ENCODE measurements around the gene DNM3.
A peak's percentile ranks its signal among the peaks of the same experiment; 100 is the strongest.

DNM3 gene

GRCh38 chr1:172354291-172355274 is 513.3 kb downstream of the DNM3 start (continued):
- TF ChIP-seq PRDM10 (tag by site-specific recombination; IDR thresholded peaks at IDR 0.05) (no peak), ZBTB11 (tag by site-specific recombination; conservative IDR thresholded peaks at IDR 0.05; ENCODE audit: low read depth) (no peak), ZBTB21 (tag by site-specific recombination; IDR thresholded peaks at IDR 0.05) (no peak), ZNF148 (tag by site-specific recombination; IDR thresholded peaks at IDR 0.05; ENCODE audit: borderline replicate concordance) (no peak), ZNF341 (tag by site-specific recombination; IDR thresholded peaks at IDR 0.05; ENCODE audit: low read depth) (no peak), SCRT1 (tag by site-specific recombination; IDR thresholded peaks at IDR 0.05; ENCODE audit: borderline replicate concordance) (no peak), ZNF843 (tag by site-specific recombination; IDR thresholded peaks at IDR 0.05) (no peak), ZNF837 (tag by site-specific recombination; IDR thresholded peaks at IDR 0.05) (no peak), ZNF404 (tag by site-specific recombination; IDR thresholded peaks at IDR 0.05) (no peak), KLF8 (tag by site-specific recombination; IDR thresholded peaks at IDR 0.05) (no peak), ZBTB8A (tag by site-specific recombination; IDR thresholded peaks at IDR 0.05) (no peak)

- Histone ChIP-seq H3K27ac (ENCODE audit: extremely low read depth, low read depth, low read length) (no peak overlapping the region), H3K36me3 (ENCODE audit: control insufficient read depth in 2 of 2, insufficient read depth in 1 of 2, low read length in 2 of 2) (no peaks in the 10 kb centered on the region), H3K9me3 (ENCODE audit: control insufficient read depth, insufficient read depth, low read depth, low read length) (no peaks in the 10 kb centered on the region), H3K4me3 (ENCODE audit: low read depth, low read length) (no peak overlapping the region), H3K4me1 (ENCODE audit: control insufficient read depth, insufficient read depth, low read length) (peaks cover 17% of the 10 kb centered on the region)
- ChIA-PET CTCF (interaction anchor here (0.6 to 0.8 kb wide), 2 partner anchors 167 to 409 kb away, joined by 3 to 4 read pairs; no protein-coding TSS in a partner anchor), POLR2A (no interaction called here)
- TF ChIP-seq ZNF513 (tag by site-specific recombination; IDR thresholded peaks at IDR 0.05) (no peak), KLF8 (tag by site-specific recombination; IDR thresholded peaks at IDR 0.05) (0 out of 2 replicates have a peak, but pooled peaks have one; percentile 31), ZFHX2 (tag by site-specific recombination; conservative IDR thresholded peaks at IDR 0.05) (peak; percentile 28; the same call in 1 of the 2 replicates)
Measured at GRCh38 chr1:172356620-172357019, 515.3 kb downstream of the DNM3 start.
